ENCODE measurements around the gene FOSL1. TPM values are rescaled to one million over a fixed set of nuclear protein-coding genes. Genes with fewer than 3 reads are reported as not detected.

The FOSL1 gene
- polyA plus RNA-seq, 1 donor (not counting 4 experiments of a cell fraction or from before 2014, with no cell fraction given): 21.8 TPM

DNA sequence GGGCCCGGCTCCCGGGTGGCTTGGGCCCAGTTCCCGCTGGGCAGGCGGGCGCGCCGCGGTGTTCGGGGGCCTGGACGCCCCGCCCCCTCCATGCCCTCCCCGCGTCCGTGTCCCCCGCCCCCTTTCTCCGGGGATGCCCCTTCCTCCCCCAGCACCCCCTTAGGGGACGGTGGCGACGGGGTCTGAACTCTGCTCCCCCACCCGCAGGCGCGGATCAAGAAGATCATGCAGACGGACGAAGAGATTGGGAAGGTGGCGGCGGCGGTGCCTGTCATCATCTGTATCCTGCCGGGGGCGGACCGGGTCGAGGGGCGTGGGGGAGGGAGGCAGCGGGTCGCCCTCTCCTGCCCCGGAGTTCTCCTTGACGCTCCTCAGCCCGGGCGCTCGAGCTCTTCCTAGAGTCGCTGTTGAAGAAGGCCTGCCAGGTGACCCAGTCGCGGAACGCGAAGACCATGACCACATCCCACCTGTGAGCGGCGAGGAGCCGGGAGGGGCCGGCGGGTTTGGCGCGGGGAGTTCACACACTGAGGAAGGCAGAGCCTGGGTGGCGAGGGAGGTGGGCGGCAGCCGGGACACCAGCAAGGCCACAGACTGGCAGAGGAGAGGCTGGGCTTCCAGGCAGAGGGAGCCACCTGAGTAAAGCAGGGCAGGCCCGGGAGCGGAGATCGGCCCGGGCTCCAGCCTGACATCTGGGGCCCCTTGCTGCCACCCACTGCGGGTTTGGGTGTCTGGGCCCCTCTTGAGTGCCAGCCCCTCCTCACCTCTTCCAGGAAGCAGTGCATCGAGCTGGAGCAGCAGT, 19.6 kb upstream of the FOSL1 start:
- DNase-seq (ENCODE audit: low read depth, low spot score): no peak
- peak overlapping the region; percentile 95 for H3K4me2 ChIP-seq (ENCODE audit: control insufficient read depth, extremely low read depth, insufficient read depth, low read depth, low read length)
- H3K4me1 ChIP-seq (ENCODE audit: control insufficient read depth, extremely low read depth, insufficient read depth, low read length): peaks cover 52% of the 10 kb centered on the region
- H3K27ac ChIP-seq (ENCODE audit: control insufficient read depth, insufficient read depth, low read length): peak overlapping the region; percentile 61
- peak overlapping the region; percentile 77 to 92 (median 80) for H3K4me3 ChIP-seq (ENCODE audit: control insufficient read depth in 2 of 3, extremely low read depth in 1 of 3, insufficient read depth in 2 of 3, low read depth in 1 of 3, low read length in 3 of 3)
- no peaks in the 10 kb centered on the region for H3K9me1 ChIP-seq (ENCODE audit: control insufficient read depth, extremely low read depth, insufficient read depth, low read length)
- H3K36me3 ChIP-seq (ENCODE audit: control insufficient read depth in 2 of 2, extremely low read depth in 1 of 2, insufficient read depth in 2 of 2, low read length in 2 of 2): peaks cover 6 to 22% of the 10 kb centered on the region in 2 experiments
- H3K9me3 ChIP-seq (ENCODE audit: control insufficient read depth, low read depth, low read length): no peaks in the 10 kb centered on the region
- no peak for FAIRE-seq
- no peak for TF ChIP-seq EZH2 (IDR thresholded peaks at IDR 0.05; ENCODE audit: low read length)
- TF ChIP-seq, protein P1, sequence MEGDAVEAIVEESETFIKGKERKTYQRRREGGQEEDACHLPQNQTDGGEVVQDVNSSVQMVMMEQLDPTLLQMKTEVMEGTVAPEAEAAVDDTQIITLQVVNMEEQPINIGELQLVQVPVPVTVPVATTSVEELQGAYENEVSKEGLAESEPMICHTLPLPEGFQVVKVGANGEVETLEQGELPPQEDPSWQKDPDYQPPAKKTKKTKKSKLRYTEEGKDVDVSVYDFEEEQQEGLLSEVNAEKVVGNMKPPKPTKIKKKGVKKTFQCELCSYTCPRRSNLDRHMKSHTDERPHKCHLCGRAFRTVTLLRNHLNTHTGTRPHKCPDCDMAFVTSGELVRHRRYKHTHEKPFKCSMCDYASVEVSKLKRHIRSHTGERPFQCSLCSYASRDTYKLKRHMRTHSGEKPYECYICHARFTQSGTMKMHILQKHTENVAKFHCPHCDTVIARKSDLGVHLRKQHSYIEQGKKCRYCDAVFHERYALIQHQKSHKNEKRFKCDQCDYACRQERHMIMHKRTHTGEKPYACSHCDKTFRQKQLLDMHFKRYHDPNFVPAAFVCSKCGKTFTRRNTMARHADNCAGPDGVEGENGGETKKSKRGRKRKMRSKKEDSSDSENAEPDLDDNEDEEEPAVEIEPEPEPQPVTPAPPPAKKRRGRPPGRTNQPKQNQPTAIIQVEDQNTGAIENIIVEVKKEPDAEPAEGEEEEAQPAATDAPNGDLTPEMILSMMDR (optimal IDR thresholded peaks at IDR 0.05 in 1 of 3, IDR thresholded peaks at IDR 0.05 in 1 of 3, conservative IDR thresholded peaks at IDR 0.05 in 1 of 3; ENCODE audit: extremely low read depth in 1 of 3, insufficient read depth in 2 of 3, low read length in 3 of 3): no peak
- dilution Hi-C loops (cut with MboI; ENCODE audit: extremely low pct_ligation_motif_present, low sequenced_read_pairs): no loop called here
- H4K20me1 ChIP-seq (ENCODE audit: control insufficient read depth, extremely low read depth, insufficient read depth, low read length): no peaks in the 10 kb centered on the region
- peak overlapping the region; percentile 55 for H2AFZ ChIP-seq (ENCODE audit: control insufficient read depth, low read length)
- peak overlapping the region; percentile 80 for H3K9ac ChIP-seq (ENCODE audit: control insufficient read depth, extremely low read depth, insufficient read depth, low read length)
- H3K27me3 ChIP-seq (ENCODE audit: control insufficient read depth, extremely low read depth, insufficient read depth, low read length): no peaks in the 10 kb centered on the region
- peaks cover 47% of the 10 kb centered on the region for H3K79me2 ChIP-seq (ENCODE audit: control insufficient read depth, insufficient read depth, low read length)

DNA sequence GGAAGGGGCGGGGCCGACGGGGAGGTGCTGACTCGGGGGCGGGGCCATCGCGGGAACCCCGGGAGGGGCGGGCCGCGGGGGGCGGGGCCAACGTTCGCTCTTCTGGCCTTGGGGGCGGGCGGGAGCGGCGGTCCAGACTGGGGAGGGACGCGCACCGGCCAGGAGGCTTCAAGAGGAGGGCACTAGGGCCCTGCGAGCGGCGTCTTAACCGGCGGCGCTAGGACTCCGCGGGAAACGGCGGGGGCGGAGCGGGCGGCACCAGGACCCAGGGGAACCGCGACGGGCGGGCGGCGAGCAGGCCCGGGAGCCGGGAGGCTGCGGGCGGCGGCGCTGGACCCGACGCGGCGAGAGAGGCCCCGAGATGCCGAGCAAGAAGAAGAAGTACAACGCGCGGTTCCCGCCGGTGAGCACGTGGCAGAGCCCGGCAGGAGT, 19.0 kb upstream of the FOSL1 start, which contains the start of gene DRAP1:
Gene DRAP1 (plus strand): TSS at position 286 of the 432 bp plus-strand sequence. CDS start 76 bp downstream, at position 362.
- no peaks in the 10 kb centered on the region for H3K9me3 ChIP-seq (ENCODE audit: control insufficient read depth, low read depth, low read length)
- no peaks in the 10 kb centered on the region for H3K27me3 ChIP-seq (ENCODE audit: control insufficient read depth, extremely low read depth, insufficient read depth, low read length)
- peak within 1 kb of the TSS; percentile 95 for H3K27ac ChIP-seq (ENCODE audit: control insufficient read depth, insufficient read depth, low read length)
- peak within 1 kb of the TSS; percentile 91 for H3K9ac ChIP-seq (ENCODE audit: control insufficient read depth, extremely low read depth, insufficient read depth, low read length)
- peak within 1 kb of the TSS; percentile 55 for H2AFZ ChIP-seq (ENCODE audit: control insufficient read depth, low read length)
- no peak for TF ChIP-seq EZH2 (IDR thresholded peaks at IDR 0.05; ENCODE audit: low read length)
- TF ChIP-seq, protein P1 (optimal IDR thresholded peaks at IDR 0.05 in 1 of 3, IDR thresholded peaks at IDR 0.05 in 1 of 3, conservative IDR thresholded peaks at IDR 0.05 in 1 of 3; ENCODE audit: extremely low read depth in 1 of 3, insufficient read depth in 2 of 3, low read length in 3 of 3): no peak
- peaks cover 6 to 16% of the 10 kb centered on the region in 2 experiments for H3K36me3 ChIP-seq (ENCODE audit: control insufficient read depth in 2 of 2, extremely low read depth in 1 of 2, insufficient read depth in 2 of 2, low read length in 2 of 2)
- peak within 1 kb of the TSS; percentile 95 for H3K4me2 ChIP-seq (ENCODE audit: control insufficient read depth, extremely low read depth, insufficient read depth, low read depth, low read length)
- no peak for FAIRE-seq
- no peak for DNase-seq (ENCODE audit: low read depth, low spot score)
- peaks cover 59% of the 10 kb centered on the region for H3K4me1 ChIP-seq (ENCODE audit: control insufficient read depth, extremely low read depth, insufficient read depth, low read length)
- H3K4me3 ChIP-seq (ENCODE audit: control insufficient read depth in 2 of 3, extremely low read depth in 1 of 3, insufficient read depth in 2 of 3, low read depth in 1 of 3, low read length in 3 of 3): peak within 1 kb of the TSS; percentile 77 to 92 (median 80)
- no peaks in the 10 kb centered on the region for H4K20me1 ChIP-seq (ENCODE audit: control insufficient read depth, extremely low read depth, insufficient read depth, low read length)
- H3K79me2 ChIP-seq (ENCODE audit: control insufficient read depth, insufficient read depth, low read length): peaks cover 47% of the 10 kb centered on the region
- dilution Hi-C loops (cut with MboI; ENCODE audit: extremely low pct_ligation_motif_present, low sequenced_read_pairs): no loop called here
- no peaks in the 10 kb centered on the region for H3K9me1 ChIP-seq (ENCODE audit: control insufficient read depth, extremely low read depth, insufficient read depth, low read length)

All from keratinocyte (primary cell).